GM12892 (cell line): Measurements from ENCODE around the gene AGPAT2.
A peak's percentile ranks its signal among the peaks of the same experiment; 100 is the strongest.

Experiments used
- DNase-seq: peaks from one replicate; pipeline ENCODE4 v3.0.0; 2011; ENCODE audit not compliant: insufficient read length
- FAIRE-seq: peaks from 2 replicates; lab custom pipeline; 2011; peaks lifted over from hg19 to GRCh38; lab: Jason Lieb, UNC
- POLR2A ChIP-seq: IDR thresholded peaks from 2 replicates; pipeline ENCODE4 v1.6.1; 2011; ENCODE audit warnings: low read depth, low read length, control low read depth
- POLR2AphosphoS5 ChIP-seq: IDR thresholded peaks from 2 replicates; pipeline ENCODE4 v1.6.1; 2011; ENCODE audit warnings: low read depth, low read length, control low read depth
- TAF1 ChIP-seq: IDR thresholded peaks from 2 replicates; pipeline ENCODE4 v1.6.1; 2011; ENCODE audit warnings: low read depth, mild to moderate bottlenecking, control low read depth, low read length, borderline replicate concordance

AGPAT2 gene

GRCh38 chr9:136695955-136696354, 8.7 kb upstream of the AGPAT2 start:
- FAIRE-seq = no peak
- DNase-seq = no peak
- TF ChIP-seq POLR2AphosphoS5 (no peak), TAF1 (no peak), POLR2A (no peak)

- TF ChIP-seq POLR2AphosphoS5 (no peak), POLR2A (no peak), TAF1 (no peak)
- no peak for FAIRE-seq
- DNase-seq = no peak
These were observed 8.2 kb upstream of the AGPAT2 start for GRCh38 chr9:136695435-136695895.

- FAIRE-seq = no peak
- TF ChIP-seq POLR2A (no peak), POLR2AphosphoS5 (no peak), TAF1 (no peak)
These were observed 7.6 kb upstream of the AGPAT2 start for GRCh38 chr9:136694872-136695247.

GRCh38 chr9:136694163-136694871, 7.1 kb upstream of the AGPAT2 start:
- FAIRE-seq (peak; percentile 76), DNase-seq (peak; percentile 75)
- TF ChIP-seq TAF1 (no peak), POLR2A (no peak), POLR2AphosphoS5 (no peak)

More at GRCh38 chr9:136694872-136695247, 7.6 kb upstream of the AGPAT2 start:
- no peak for DNase-seq

- FAIRE-seq = no peak
- DNase-seq = no peak
- TF ChIP-seq POLR2AphosphoS5 (no peak), TAF1 (no peak), POLR2A (no peak)
These were observed 6.4 kb upstream of the AGPAT2 start for GRCh38 chr9:136693490-136694162.

GRCh38 chr9:136693135-136693489, 5.9 kb upstream of the AGPAT2 start:
- no peak for DNase-seq
- no peak for FAIRE-seq

GRCh38 chr9:136692185-136693134, 5.2 kb upstream of the AGPAT2 start:
- no peak for TF ChIP-seq POLR2A
- no peak for TF ChIP-seq POLR2AphosphoS5
- no peak for TF ChIP-seq TAF1
- DNase-seq (no peak), FAIRE-seq (no peak)

More at GRCh38 chr9:136693135-136693489, 5.9 kb upstream of the AGPAT2 start:
- TF ChIP-seq TAF1 (no peak), POLR2AphosphoS5 (no peak), POLR2A (no peak)

- TF ChIP-seq POLR2A (no peak), POLR2AphosphoS5 (no peak), TAF1 (no peak)
- FAIRE-seq (no peak), DNase-seq (no peak)
These were observed 4.3 kb upstream of the AGPAT2 start for GRCh38 chr9:136691316-136692184.

- no peak for DNase-seq
- FAIRE-seq = no peak
- no peak for TF ChIP-seq POLR2AphosphoS5
These were observed 3.6 kb upstream of the AGPAT2 start for GRCh38 chr9:136690806-136691261.

- FAIRE-seq (no peak), DNase-seq (no peak)
These were observed 3.0 kb upstream of the AGPAT2 start for GRCh38 chr9:136690104-136690805.

More at GRCh38 chr9:136690104-136690805, 3.0 kb upstream of the AGPAT2 start:
- TF ChIP-seq POLR2A (no peak), POLR2AphosphoS5 (no peak), TAF1 (no peak)
